Liver (tissue), 9 donors: Measurements from ENCODE around the gene IKZF1. TPM values are rescaled to one million over a fixed set of nuclear protein-coding genes. Genes with fewer than 3 reads are reported as not detected.

Experiments
- DNase-seq: peaks from one replicate; pipeline ENCODE4 v3.0.0-alpha.2; 2017; ENCODE audit warnings: low spot score
- H3K27ac ChIP-seq, 2 donors: one replicate each; pipeline ENCODE4 v1.7.0; 2013; ENCODE audit warnings: inconsistent platforms in 2 of 2, low read length in 2 of 2, control low read depth in 1 of 2, low read depth in 1 of 2, mild to moderate bottlenecking in 1 of 2
- H3K27me3 ChIP-seq, 4 donors: one replicate each; pipeline versions ENCODE4 v1.6.1 to v1.7.0; 2013; ENCODE audit warnings: low read length in 3 of 4, inconsistent platforms in 1 of 4, mild to moderate bottlenecking in 1 of 4, moderate library complexity in 1 of 4; ENCODE audit not compliant: control insufficient read depth in 4 of 4, insufficient read depth in 4 of 4
- H3K36me3 ChIP-seq, 4 donors: one replicate each; pipeline versions ENCODE4 v1.6.1 to v1.7.0; 2013; ENCODE audit warnings: low read length in 3 of 4, mild to moderate bottlenecking in 3 of 4, low read depth in 1 of 4, moderate library complexity in 1 of 4; ENCODE audit not compliant: control insufficient read depth in 4 of 4, insufficient read depth in 3 of 4
- H3K4me1 ChIP-seq, 4 donors: one replicate each; pipeline versions ENCODE4 v1.6.1 to v1.7.0; 2013; ENCODE audit warnings: low read length in 3 of 4, mild to moderate bottlenecking in 3 of 4, moderate library complexity in 1 of 4; ENCODE audit not compliant: control insufficient read depth in 4 of 4, insufficient read depth in 4 of 4
- H3K4me3 ChIP-seq, 3 donors: one replicate each; pipeline versions ENCODE4 v1.6.1 to v1.7.0; 2013; ENCODE audit warnings: low read length in 3 of 3, control low read depth in 1 of 3, low read depth in 1 of 3, mild to moderate bottlenecking in 1 of 3
- H3K9ac ChIP-seq, 2 donors: one replicate each; pipeline ENCODE4 v1.7.0; 2013; ENCODE audit warnings: low read length in 2 of 2, mild to moderate bottlenecking in 2 of 2, moderate library complexity in 2 of 2, control low read depth in 1 of 2, low read depth in 1 of 2
- H3K9me3 ChIP-seq, 4 donors: one replicate each; pipeline versions ENCODE4 v1.6.1 to v1.7.0; 2013; ENCODE audit warnings: low read length in 3 of 4; ENCODE audit not compliant: control insufficient read depth in 4 of 4
- EGR1 ChIP-seq, 2 donors: IDR thresholded peaks; 2 replicates each; pipeline ENCODE4 v1.6.1; 2016 to 2018; ENCODE audit warnings: antibody characterized with exemption in 2 of 2, low read depth in 2 of 2
- FOXA2 ChIP-seq: IDR thresholded peaks from 2 replicates; pipeline ENCODE4 v1.6.1; 2016; ENCODE audit warnings: antibody characterized with exemption
- GABPA ChIP-seq, 2 donors: IDR thresholded peaks in 1 of 2; conservative IDR thresholded peaks in 1 of 2; 2 replicates each; pipeline ENCODE4 v1.6.1; 2016; ENCODE audit warnings: antibody characterized with exemption in 2 of 2, mild to moderate bottlenecking in 1 of 2, moderate library complexity in 1 of 2
- HNF4G ChIP-seq: IDR thresholded peaks from 2 replicates; pipeline ENCODE4 v1.6.1; 2016; ENCODE audit warnings: antibody characterized with exemption
- JUND ChIP-seq, 2 donors: IDR thresholded peaks; 2 replicates each; pipeline ENCODE4 v1.6.1; 2016; ENCODE audit warnings: antibody characterized with exemption in 2 of 2
- NR2F2 ChIP-seq: IDR thresholded peaks from 2 replicates; pipeline ENCODE4 v1.6.1; 2016; ENCODE audit warnings: antibody characterized with exemption
- RAD21 ChIP-seq, 2 donors: IDR thresholded peaks; 2 replicates each; pipeline ENCODE4 v1.6.1; 2016; ENCODE audit warnings: antibody characterized with exemption in 2 of 2, mild to moderate bottlenecking in 2 of 2
- RXRA ChIP-seq, 2 donors: IDR thresholded peaks; 2 replicates each; pipeline ENCODE4 v1.6.1; 2017 to 2018; ENCODE audit warnings: antibody characterized with exemption in 2 of 2, mild to moderate bottlenecking in 1 of 2
- SP1 ChIP-seq: IDR thresholded peaks from 2 replicates; pipeline ENCODE4 v1.6.1; 2018; ENCODE audit warnings: antibody characterized with exemption, mild to moderate bottlenecking
- TAF1 ChIP-seq: conservative IDR thresholded peaks from 2 replicates; pipeline ENCODE4 v1.6.1; 2016; ENCODE audit warnings: antibody characterized with exemption, mild to moderate bottlenecking
- YY1 ChIP-seq: IDR thresholded peaks from 2 replicates; pipeline ENCODE4 v1.6.1; 2016; ENCODE audit warnings: antibody characterized with exemption, mild to moderate bottlenecking
- ZBTB33 ChIP-seq: IDR thresholded peaks from 2 replicates; pipeline ENCODE4 v1.6.1; 2016; ENCODE audit warnings: antibody characterized with exemption
- WGBS: extraction: QIAGEN DNeasy Blood & Tissue Kit; methylation state at CpG from one replicate; pipeline ENCODE4 v1.1.7; 2013; 5-methylcytosine and 5-hydroxymethylcytosine counted together
- polyA plus RNA-seq, 2 donors: library from polyadenylated mRNA; stranded (reverse) in 1 of 2; unstranded in 1 of 2; fragments of 200-250 nt in 1 of 2; fragments of >200 nt in 1 of 2; fragmentation: Nextera tagmentation in 1 of 2; extraction: Ambion mirVana in 1 of 2; gene quantifications; one replicate each; pipeline versions ENCODE4 v1.2.1 to v1.2.3, GENCODE V29; 2013 to 2015
- total RNA-seq, 2 donors: library from RNA; depleted of rRNA; stranded (reverse); fragments of >200 nt; gene quantifications; one replicate each; pipeline ENCODE4 v1.2.3, GENCODE V29; 2014
- TF ChIP-seq, protein P1 (sequence below): fragments of 150-350 bp; IDR thresholded peaks from 2 replicates; pipeline ENCODE4 v1.5.1; 2017; ENCODE audit warnings: improper control_type of control experiment, low read depth, low read length; ENCODE audit not compliant: missing input control
- TF ChIP-seq, protein P2 (sequence below): IDR thresholded peaks from 2 replicates; pipeline ENCODE4 v1.6.1; 2016; ENCODE audit warnings: antibody characterized with exemption
- donor health status: healthy.
- donor health status: healthy.
- donor health status: healthy.
- donor health status: healthy.
- donor health status: healthy.

Gene IKZF1
- total and polyA plus RNA-seq, 4 donors = 1.6 to 43.5 (median 6.2) TPM

DNA sequence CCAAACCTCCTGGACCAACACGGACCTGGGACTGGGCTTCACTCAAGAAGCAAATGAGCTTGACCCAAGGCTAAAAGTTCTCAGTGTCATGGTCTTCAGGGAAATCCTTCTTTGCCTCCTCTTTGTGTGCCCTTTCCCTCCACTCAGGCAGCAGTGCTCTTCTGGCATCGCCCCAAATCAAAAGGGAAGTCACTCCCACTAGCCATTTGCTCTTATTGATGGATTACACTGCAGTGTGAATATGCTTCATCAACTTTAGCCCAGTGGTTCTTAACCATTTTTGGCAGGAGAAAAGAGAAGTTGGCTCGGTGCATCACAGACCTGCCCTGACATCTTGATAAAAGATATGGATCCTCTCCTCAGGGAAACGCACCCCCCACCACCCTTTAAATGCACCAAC, 19.2 kb upstream of the IKZF1 start (continued):
- TF ChIP-seq, protein P1, sequence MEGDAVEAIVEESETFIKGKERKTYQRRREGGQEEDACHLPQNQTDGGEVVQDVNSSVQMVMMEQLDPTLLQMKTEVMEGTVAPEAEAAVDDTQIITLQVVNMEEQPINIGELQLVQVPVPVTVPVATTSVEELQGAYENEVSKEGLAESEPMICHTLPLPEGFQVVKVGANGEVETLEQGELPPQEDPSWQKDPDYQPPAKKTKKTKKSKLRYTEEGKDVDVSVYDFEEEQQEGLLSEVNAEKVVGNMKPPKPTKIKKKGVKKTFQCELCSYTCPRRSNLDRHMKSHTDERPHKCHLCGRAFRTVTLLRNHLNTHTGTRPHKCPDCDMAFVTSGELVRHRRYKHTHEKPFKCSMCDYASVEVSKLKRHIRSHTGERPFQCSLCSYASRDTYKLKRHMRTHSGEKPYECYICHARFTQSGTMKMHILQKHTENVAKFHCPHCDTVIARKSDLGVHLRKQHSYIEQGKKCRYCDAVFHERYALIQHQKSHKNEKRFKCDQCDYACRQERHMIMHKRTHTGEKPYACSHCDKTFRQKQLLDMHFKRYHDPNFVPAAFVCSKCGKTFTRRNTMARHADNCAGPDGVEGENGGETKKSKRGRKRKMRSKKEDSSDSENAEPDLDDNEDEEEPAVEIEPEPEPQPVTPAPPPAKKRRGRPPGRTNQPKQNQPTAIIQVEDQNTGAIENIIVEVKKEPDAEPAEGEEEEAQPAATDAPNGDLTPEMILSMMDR = no peak
- TF ChIP-seq YY1 (no peak), TAF1 (no peak), EGR1 (IDR thresholded peaks at IDR 0.05; ENCODE audit: low read depth in 2 of 2) (no peak), JUND (IDR thresholded peaks at IDR 0.05) (no peak), GABPA (IDR thresholded peaks at IDR 0.05 in 1 of 2, conservative IDR thresholded peaks at IDR 0.05 in 1 of 2) (no peak), RAD21 (IDR thresholded peaks at IDR 0.05) (no peak), FOXA2 (no peak)
- TF ChIP-seq, protein P2, sequence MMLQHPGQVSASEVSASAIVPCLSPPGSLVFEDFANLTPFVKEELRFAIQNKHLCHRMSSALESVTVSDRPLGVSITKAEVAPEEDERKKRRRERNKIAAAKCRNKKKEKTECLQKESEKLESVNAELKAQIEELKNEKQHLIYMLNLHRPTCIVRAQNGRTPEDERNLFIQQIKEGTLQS = no peak

DNA sequence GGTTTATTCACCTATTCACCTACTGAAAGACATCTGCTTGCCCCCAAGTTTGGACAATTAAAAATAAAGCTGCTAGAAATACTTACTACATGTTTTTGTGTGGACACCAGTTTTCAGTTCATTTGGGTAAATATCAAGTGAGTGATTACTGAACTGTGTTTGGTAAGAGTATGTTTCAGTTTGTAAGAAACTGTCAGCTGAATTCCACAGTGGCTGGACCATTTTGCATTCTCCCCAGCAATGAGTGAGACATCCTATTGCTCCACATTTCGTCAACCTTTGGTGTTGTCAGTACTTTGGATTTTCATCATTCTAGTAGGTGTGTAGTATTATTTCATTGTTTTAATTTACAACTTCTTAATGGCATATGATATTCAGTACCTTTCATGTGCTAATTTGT, 17.4 kb upstream of the IKZF1 start:
- Histone ChIP-seq H3K4me3 (no peak overlapping the region), H3K9ac (no peak overlapping the region), H3K4me1 (no peaks in the 10 kb centered on the region), H3K27ac (no peak overlapping the region), H3K27me3 (peaks cover 0 to 4% (median 2%) of the 10 kb centered on the region in 4 donors), H3K36me3 (no peaks in the 10 kb centered on the region), H3K9me3 (peaks cover 0 to 2% (median 0%) of the 10 kb centered on the region in 4 donors)
- no peak for DNase-seq
- no peak for TF ChIP-seq HNF4G
- TF ChIP-seq JUND (IDR thresholded peaks at IDR 0.05) = no peak
- TF ChIP-seq RXRA (IDR thresholded peaks at IDR 0.05) = no peak
- TF ChIP-seq RAD21 (IDR thresholded peaks at IDR 0.05) = no peak
- no peak for TF ChIP-seq ZBTB33
- no peak for TF ChIP-seq FOXA2
- WGBS = 70% methylated on average over 1 of the region's 1 CpG

DNA sequence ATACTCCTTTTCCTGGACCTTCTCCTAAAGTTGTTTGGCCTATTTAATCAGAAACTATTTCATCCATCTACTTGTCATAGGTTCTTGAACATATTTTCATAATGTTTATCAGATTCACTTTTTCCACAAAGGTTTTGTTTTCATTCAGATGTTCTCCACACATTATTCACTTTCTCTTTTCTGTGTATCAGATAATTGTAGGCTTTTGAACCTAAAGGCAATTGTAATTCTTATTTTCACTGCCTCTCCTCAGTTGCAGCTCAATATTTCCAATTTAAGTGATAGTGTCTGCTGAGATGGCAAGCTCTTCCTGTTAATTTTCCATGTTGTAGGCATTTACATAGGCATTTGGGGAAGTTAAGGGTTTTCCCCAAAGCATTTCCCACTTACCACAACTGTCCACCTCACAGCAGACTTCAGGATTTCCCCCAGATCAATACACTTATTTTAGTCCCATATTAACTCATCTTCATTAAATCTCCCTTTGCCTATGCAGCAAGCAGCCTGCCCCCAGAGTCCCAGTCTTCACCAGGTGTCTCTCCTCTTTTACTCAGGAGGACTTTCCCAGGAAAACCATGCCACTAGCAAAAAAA, 12.3 kb upstream of the IKZF1 start:
- no peaks in the 10 kb centered on the region for H3K4me1 ChIP-seq
- no peak overlapping the region for H3K9ac ChIP-seq
- H3K27ac ChIP-seq = no peak overlapping the region
- H3K4me3 ChIP-seq = no peak overlapping the region
- DNase-seq = no peak
- no peaks in the 10 kb centered on the region for H3K9me3 ChIP-seq
- H3K27me3 ChIP-seq = no peaks in the 10 kb centered on the region
- H3K36me3 ChIP-seq = no peaks in the 10 kb centered on the region
- TF ChIP-seq RAD21 (IDR thresholded peaks at IDR 0.05) = no peak
- no peak for TF ChIP-seq NR2F2
- TF ChIP-seq ZBTB33 = no peak
- TF ChIP-seq JUND (IDR thresholded peaks at IDR 0.05) = no peak
- no peak for TF ChIP-seq SP1
